Immature natural killer cell (primary cell): ENCODE data around the gene ATP6V1A. TPM values are rescaled to one million over a fixed set of nuclear protein-coding genes. Genes with fewer than 3 reads are reported as not detected.

Experiments
- DNase-seq, 3 donors: peaks; one replicate each; pipeline ENCODE4 v3.0.0; 2022; ENCODE audit warnings: mixed read lengths in 1 of 3
- H3K27ac Mint-ChIP-seq, 6 donors: one replicate each; pipeline ENCODE4 v1.8.0; 2020; ENCODE audit warnings: mixed read lengths in 6 of 6, mild to moderate bottlenecking in 5 of 6, inconsistent platforms in 4 of 6, moderate library complexity in 3 of 6
- H3K27me3 Mint-ChIP-seq, 3 donors: one replicate each; pipeline ENCODE4 v1.8.0; 2020 to 2021; ENCODE audit warnings: low read depth in 3 of 3, mild to moderate bottlenecking in 3 of 3, mixed read lengths in 3 of 3, moderate library complexity in 3 of 3, inconsistent platforms in 1 of 3
- H3K36me3 Mint-ChIP-seq, 3 donors: one replicate each; pipeline ENCODE4 v1.8.0; 2020; ENCODE audit warnings: mixed read lengths in 3 of 3, inconsistent platforms in 2 of 3, mild to moderate bottlenecking in 2 of 3
- H3K4me1 Mint-ChIP-seq, 2 donors: one replicate each; pipeline ENCODE4 v1.8.0; 2020; ENCODE audit warnings: inconsistent platforms in 2 of 2, mild to moderate bottlenecking in 2 of 2, mixed read lengths in 2 of 2, moderate library complexity in 1 of 2
- H3K4me3 Mint-ChIP-seq, 5 donors: one replicate each; pipeline ENCODE4 v1.8.0; 2020; ENCODE audit warnings: mild to moderate bottlenecking in 5 of 5, mixed read lengths in 5 of 5, inconsistent platforms in 3 of 5, moderate library complexity in 3 of 5
- H3K9me3 Mint-ChIP-seq, 6 donors: one replicate each; pipeline ENCODE4 v1.8.0; 2020; ENCODE audit warnings: mild to moderate bottlenecking in 6 of 6, mixed read lengths in 6 of 6, inconsistent platforms in 4 of 6, moderate library complexity in 3 of 6
- polyA plus RNA-seq, 3 donors: library from polyadenylated mRNA; unstranded; fragments of 300-500 nt; fragmentation: Illumina TruSeq; gene quantifications; one replicate each; pipeline ENCODE4 v1.2.3, GENCODE V29; 2021

The ATP6V1A gene
- polyA plus RNA-seq, 3 donors from 2014 or later, result 46.0 to 51.1 (median 46.1) TPM

DNA sequence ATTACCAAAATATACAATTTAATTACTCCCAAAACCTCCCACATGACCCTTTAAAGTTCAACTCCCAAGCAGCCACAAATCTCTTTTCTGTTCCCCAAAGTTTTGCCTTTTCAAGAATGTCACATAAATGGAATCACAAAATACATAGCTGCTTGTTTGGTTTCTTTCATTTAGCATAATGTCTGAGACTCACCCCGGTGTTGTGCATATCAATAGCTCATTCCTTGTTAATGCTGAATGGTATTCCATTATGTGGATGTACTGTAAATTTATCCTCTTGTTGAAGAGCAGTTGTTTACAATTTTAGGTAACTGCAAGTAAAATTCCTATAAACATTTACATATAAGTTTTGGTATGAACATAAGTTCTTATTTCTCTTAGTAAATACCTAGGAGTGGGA is 16.3 kb upstream of the ATP6V1A start:
- H3K4me3 Mint-ChIP-seq, result no peak overlapping the region
- no peak for DNase-seq
- H3K27me3 Mint-ChIP-seq, result no peaks in the 10 kb centered on the region
- H3K36me3 Mint-ChIP-seq, result peaks cover 0 to 4% (median 3%) of the 10 kb centered on the region in 3 donors
- no peaks in the 10 kb centered on the region for H3K9me3 Mint-ChIP-seq
- H3K4me1 Mint-ChIP-seq, result peaks cover 12 to 39% of the 10 kb centered on the region in 2 donors
- H3K27ac Mint-ChIP-seq, result peak overlapping the region in 4 of 6 donors; percentile 30 to 66 (median 48)

DNA sequence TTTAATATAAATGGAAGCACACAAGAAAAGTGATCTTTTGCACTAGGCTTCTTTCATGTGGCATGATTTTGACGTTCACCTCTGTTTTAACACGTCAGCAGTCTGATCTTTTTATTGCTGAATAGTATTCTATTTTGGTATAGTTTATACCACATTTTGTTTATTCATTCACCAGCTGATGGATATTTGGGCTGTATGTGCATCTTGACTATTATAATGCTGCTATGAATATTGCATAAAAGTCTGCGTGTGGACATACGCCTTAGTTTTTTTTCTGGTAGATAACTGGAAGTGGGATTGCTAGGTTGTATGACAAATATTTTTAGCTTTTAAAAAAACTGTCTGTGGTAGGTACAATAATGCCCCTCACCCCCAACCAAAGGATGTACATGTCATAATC is 15.1 kb upstream of the ATP6V1A start:
- no peaks in the 10 kb centered on the region for H3K9me3 Mint-ChIP-seq
- H3K36me3 Mint-ChIP-seq, result peaks cover 0 to 4% (median 3%) of the 10 kb centered on the region in 3 donors
- H3K4me1 Mint-ChIP-seq, result peaks cover 17 to 40% of the 10 kb centered on the region in 2 donors
- DNase-seq, result no peak
- peak overlapping the region in 1 of 6 donors; percentile 34 for H3K27ac Mint-ChIP-seq
- H3K27me3 Mint-ChIP-seq, result no peaks in the 10 kb centered on the region
- H3K4me3 Mint-ChIP-seq, result no peak overlapping the region

DNA sequence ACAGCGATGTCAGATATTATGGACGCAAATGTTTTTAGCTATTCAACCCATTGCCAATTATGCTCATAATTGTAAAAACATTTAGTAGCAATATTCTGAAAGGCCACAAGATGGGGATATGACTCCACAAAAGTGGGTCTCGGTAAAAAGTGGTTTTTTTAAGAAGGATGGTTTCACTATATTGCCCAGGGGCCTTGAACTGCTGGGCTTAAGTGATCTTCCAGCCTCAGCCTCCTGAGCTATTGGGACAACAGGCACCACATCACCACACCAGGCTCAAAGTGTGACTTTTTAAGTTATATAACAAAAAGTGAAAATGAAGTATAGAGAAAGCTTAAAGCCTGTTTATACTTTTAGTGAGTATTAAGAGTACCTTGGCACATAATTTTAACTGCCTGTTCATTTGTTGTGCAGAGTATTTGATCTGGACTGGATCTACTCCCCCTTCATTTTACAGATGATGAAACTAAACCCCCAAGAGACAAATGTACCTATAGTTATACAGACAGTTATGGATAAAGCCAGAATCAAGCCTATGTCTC is 10.2 kb upstream of the ATP6V1A start:
- H3K9me3 Mint-ChIP-seq, result peaks cover 0 to 2% (median 0%) of the 10 kb centered on the region in 6 donors
- H3K36me3 Mint-ChIP-seq, result no peaks in the 10 kb centered on the region
- no peak overlapping the region for H3K4me3 Mint-ChIP-seq
- peaks cover 31 to 73% of the 10 kb centered on the region in 2 donors for H3K4me1 Mint-ChIP-seq
- peak overlapping the region; percentile 78 to 91 (median 89) for H3K27ac Mint-ChIP-seq
- DNase-seq, result peak; percentile 66 to 75 (median 66)
- H3K27me3 Mint-ChIP-seq, result peaks cover 0 to 2% (median 0%) of the 10 kb centered on the region in 3 donors

DNA sequence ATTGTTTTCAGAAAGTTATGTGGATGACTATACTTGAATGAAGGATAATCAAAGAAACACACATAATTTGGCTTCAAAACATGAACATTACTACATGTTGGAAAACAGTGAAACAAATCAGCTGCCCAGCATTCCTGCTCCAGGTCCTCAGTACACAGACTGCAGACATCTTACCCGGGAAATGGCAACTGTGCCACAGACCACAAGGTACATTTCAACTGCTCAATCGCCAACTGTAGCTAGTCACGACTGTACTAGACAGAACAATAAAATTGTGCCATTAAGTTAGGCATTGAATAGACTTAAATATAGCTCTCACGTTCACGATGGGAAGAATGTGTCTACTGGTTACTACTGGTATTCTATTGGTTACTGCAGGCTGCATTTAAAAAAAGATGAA is 5.7 kb upstream of the ATP6V1A start:
- peaks cover 0 to 2% (median 0%) of the 10 kb centered on the region in 6 donors for H3K9me3 Mint-ChIP-seq
- peak overlapping the region; percentile 18 to 98 (median 43) for H3K4me3 Mint-ChIP-seq
- H3K4me1 Mint-ChIP-seq, result peaks cover 64 to 93% of the 10 kb centered on the region in 2 donors
- no peaks in the 10 kb centered on the region for H3K36me3 Mint-ChIP-seq
- peak in 1 of 3 donors; percentile 12 for DNase-seq
- H3K27me3 Mint-ChIP-seq, result peaks cover 10 to 16% (median 14%) of the 10 kb centered on the region in 3 donors
- peak overlapping the region; percentile 93 to 100 (median 100) for H3K27ac Mint-ChIP-seq

DNA sequence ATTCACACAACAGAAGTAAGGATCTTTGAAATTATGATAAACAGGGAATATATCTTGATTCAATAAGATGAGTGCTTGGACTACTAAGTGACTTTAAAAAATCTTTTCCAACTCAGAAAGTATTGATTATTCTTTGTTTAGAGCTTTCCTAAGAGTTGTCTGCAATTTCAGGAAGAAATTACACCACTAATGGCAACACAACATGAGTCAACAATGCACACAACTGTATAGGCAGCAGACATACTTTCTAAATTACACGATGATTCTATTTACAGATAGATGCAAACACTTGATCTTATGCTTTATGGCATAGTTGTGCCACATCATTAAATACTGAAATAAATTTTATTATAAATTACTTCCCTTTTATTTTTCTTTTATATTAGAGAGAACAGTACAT is 5.2 kb upstream of the ATP6V1A start:
- Mint-ChIP-seq H3K36me3 (no peaks in the 10 kb centered on the region), H3K27ac (peak overlapping the region; percentile 100), H3K4me3 (peak overlapping the region; percentile 43 to 98 (median 74)), H3K4me1 (peaks cover 65 to 91% of the 10 kb centered on the region in 2 donors), H3K27me3 (peaks cover 16 to 21% (median 19%) of the 10 kb centered on the region in 3 donors), H3K9me3 (peaks cover 0 to 2% (median 0%) of the 10 kb centered on the region in 6 donors)
- no peak for DNase-seq

DNA sequence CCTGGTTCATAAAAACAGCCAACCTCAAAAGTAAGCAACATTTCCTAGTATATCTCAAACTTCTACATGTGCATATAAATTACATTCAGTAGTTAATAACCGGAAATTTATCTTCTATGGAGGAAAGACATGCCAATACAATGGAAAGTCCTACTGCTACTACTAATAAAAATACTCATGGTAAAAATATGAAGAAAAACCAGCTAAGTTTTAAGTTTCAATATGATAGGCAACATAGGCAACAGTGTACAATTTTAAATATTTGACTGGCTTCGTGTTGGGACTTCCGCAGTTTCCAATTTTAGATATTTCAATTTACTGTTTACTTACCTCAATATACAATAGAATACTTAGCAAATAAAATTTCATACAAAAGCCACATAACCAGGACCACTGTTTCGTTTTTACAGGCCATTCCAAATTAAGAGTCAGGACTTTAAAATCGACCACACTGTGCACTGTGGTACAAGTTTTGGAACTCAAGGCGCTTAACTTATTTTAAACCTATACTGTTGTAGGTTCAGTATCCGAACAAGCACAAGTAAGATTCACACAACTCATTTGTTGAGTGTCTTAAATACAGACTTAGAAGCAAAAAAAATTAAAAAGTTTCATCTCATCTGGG is 3.7 kb upstream of the ATP6V1A start:
- H3K36me3 Mint-ChIP-seq, result no peaks in the 10 kb centered on the region

DNA sequence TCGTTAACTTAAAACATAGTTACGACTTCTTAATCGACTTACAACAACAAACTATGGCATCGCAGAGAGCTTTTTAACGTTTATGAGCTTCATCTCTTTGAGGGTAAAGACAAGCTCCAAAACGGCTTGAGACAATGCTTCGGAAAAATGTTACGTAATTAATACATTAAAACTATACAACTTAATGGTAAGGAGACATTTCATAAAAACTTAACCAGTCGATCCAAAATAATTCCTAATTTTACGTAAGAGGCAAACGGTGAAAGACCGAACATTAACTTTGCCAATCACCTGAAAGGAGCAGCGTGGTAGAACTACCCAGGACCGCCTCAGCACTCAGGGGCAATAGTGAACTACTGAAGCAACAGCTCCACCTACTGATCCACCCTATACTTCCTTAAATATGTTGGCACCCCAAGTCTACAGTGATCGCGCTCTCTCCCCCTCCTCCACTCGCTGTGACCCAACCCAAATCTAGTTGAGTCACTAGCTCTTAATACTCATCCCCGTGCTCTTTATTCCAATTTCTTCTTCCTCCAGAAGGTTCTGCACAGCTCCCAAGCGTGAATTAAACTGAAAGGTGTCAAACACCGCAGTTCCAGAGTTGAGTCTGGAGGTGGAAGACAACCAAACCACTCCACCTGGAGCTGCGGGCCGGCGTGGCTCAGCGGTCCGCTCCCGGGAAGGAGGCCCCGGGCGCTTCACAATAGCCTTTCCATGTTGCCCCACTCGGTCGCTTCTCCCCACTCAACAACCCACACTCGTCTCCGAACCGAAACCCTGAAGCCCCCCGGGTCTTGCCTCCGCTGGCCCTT is 1.7 kb upstream of the ATP6V1A start:
- DNase-seq, result peak; percentile 79 to 83 (median 81)
- no peaks in the 10 kb centered on the region for H3K36me3 Mint-ChIP-seq

More for the DNA sequence above, 3.7 kb upstream of the ATP6V1A start:
- Mint-ChIP-seq H3K4me3 (peak overlapping the region; percentile 41 to 98 (median 93)), H3K9me3 (peaks cover 0 to 2% (median 0%) of the 10 kb centered on the region in 6 donors), H3K27me3 (peaks cover 19 to 29% (median 25%) of the 10 kb centered on the region in 3 donors), H3K4me1 (peaks cover 74 to 92% of the 10 kb centered on the region in 2 donors), H3K27ac (peak overlapping the region; percentile 100)
- DNase-seq, result peak in 2 of 3 donors; percentile 17 to 43

DNA sequence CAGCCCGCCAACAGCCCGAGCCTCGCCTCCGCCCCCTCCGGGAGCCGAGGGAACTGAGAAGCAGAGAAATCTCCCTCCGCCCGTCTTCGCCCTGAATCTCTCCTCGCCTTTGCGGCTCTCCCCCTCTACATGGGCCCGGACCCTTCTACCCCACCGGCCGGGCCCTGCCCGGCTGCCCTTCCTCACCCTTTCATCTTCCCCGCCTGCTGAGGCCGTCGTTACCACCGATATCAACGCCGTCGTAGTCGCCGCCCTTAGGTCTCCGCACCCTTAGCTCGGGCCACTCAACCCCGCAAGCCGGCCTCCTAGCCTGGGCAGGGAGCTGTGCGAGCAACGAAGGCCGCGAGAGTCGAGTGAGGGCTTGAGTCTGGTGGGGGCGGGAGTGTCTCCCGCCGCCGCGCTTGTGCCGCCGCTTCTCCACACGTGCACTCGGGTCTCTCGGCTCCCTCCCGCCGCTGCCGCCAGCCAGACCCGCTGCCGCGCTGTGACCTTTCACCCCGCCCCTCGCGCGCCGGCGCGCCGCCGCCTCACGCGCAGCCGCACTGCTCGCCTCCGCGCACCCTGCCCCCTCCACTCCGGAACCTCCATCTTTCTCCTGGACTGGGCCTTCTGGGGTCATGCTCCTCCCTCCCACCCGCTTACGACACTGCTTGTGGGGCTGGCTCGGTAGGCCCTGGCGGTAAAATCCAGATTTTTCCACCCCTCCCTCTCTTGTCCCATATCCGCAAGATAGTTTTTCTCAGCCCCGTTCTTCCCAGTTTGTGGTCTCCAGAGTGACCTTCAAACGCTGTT is 883 bp upstream of the ATP6V1A start, which contains the start of gene NAA50:
Gene NAA50 (minus strand): TSS at position 494 of the 792 bp plus-strand sequence. CDS start 300 bp downstream, at position 194.
- H3K4me1 Mint-ChIP-seq, result peaks cover 71 to 83% of the 10 kb centered on the region in 2 donors
- no peaks in the 10 kb centered on the region for H3K36me3 Mint-ChIP-seq
- peak within 1 kb of the TSS; percentile 93 to 100 (median 98) for H3K4me3 Mint-ChIP-seq
- peaks cover 19 to 27% (median 25%) of the 10 kb centered on the region in 3 donors for H3K27me3 Mint-ChIP-seq
- peak; percentile 90 to 94 (median 93) for DNase-seq
- no peaks in the 10 kb centered on the region for H3K9me3 Mint-ChIP-seq
- H3K27ac Mint-ChIP-seq, result peak within 1 kb of the TSS; percentile 100

More for the DNA sequence above, 1.7 kb upstream of the ATP6V1A start:
- Mint-ChIP-seq H3K4me3 (peak overlapping the region; percentile 93 to 100 (median 98)), H3K9me3 (no peaks in the 10 kb centered on the region), H3K4me1 (peaks cover 76 to 91% of the 10 kb centered on the region in 2 donors), H3K27me3 (peaks cover 19 to 27% (median 25%) of the 10 kb centered on the region in 3 donors), H3K27ac (peak overlapping the region; percentile 100)

DNA sequence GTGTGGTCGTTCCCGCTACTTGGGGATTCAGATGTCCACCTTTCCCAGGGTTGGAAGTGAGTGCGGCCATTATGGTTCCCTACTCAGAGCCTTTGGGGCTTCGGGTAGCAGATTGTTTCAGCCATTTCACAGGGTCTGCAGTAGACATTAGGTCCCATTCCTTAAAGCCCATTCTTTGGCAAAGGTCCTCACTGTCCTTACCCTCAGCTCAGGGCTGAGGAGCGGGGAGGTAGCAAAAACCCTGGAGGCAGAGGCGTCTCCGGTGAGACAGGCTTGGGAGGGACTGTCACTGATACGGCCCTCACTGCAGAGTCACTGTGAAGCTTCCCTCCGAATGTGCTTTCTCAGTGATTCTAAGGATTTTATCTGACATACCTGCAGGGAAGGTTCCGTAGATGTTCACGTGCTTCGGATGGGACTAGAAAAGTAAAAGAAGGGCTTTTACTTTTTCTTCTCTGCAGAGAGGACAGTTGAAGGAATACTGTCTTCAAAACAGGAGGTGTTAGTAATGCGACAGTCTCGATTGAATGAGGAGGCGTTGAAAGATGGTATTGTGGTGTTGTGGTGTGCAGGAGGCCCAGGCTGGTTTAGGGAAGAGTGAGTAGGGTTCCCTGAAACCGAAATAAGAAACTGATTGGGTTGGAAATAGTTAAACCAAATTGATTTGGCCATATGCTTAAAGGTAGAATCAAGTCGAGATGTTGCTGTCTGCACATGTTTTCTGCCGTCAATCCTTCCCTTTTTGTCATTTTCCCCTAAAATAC is 630 bp downstream of the ATP6V1A start:
- Mint-ChIP-seq H3K36me3 (no peaks in the 10 kb centered on the region), H3K4me3 (peak overlapping the region; percentile 93 to 100 (median 98)), H3K27me3 (peaks cover 19 to 27% (median 23%) of the 10 kb centered on the region in 3 donors), H3K4me1 (peaks cover 56 to 68% of the 10 kb centered on the region in 2 donors), H3K9me3 (no peaks in the 10 kb centered on the region), H3K27ac (peak overlapping the region; percentile 100)
- peak in 2 of 3 donors; percentile 13 to 16 for DNase-seq

DNA sequence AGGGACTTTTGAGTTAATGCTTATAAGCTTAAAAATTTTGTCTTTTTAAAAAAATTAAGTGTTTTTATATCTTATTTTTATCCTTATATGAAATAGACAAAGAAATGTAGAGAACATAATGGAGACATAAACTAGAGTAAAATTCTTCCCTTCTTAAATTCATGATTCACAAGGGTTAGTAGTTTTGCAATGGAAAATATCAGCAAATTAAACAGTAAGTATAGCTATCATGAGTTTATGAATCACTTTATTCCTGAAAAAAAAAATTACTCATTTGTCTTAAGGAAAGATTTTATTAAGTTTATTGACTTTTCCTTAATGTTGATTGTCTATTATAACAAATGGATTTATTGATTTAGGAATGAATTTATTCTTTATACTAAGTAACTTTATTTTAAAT is 4.3 kb downstream of the ATP6V1A start:
- Mint-ChIP-seq H3K9me3 (no peaks in the 10 kb centered on the region), H3K27ac (no peak overlapping the region), H3K27me3 (peaks cover 8 to 13% (median 10%) of the 10 kb centered on the region in 3 donors), H3K36me3 (no peaks in the 10 kb centered on the region), H3K4me1 (peaks cover 28 to 38% of the 10 kb centered on the region in 2 donors), H3K4me3 (no peak overlapping the region)
- DNase-seq, result no peak

DNA sequence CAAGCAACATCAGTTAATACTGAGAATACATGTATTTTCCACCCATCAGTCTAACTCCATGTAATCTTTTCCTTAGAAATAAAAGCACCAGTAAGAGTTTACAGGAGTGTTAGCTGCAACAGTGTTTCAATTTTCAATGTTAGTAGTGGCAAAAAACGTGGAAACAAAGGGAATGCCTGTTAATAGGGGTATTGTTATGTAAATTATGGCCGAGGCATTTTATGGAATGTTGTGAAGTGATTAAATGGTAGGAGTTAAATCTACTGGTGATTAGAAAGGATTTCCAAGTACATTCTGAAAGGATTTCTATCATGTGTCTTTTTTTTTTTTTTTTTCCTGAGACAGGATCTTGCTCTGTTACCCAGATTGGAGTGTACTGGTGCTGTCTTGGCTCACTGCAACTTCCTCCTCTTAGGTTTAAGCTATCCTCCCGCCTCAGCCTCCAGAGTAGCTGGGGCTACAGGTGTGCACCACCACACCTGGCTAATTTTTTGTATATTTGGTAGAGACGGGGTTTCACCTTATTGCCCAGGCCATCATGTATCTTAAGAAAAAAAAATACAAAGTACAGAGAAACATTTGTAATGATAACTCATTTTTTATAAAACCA is 6.6 kb downstream of the ATP6V1A start:
- Mint-ChIP-seq H3K4me3 (no peak overlapping the region), H3K9me3 (peaks cover 0 to 3% (median 0%) of the 10 kb centered on the region in 6 donors), H3K36me3 (peaks cover 0 to 4% (median 3%) of the 10 kb centered on the region in 3 donors), H3K4me1 (peaks cover 10 to 24% of the 10 kb centered on the region in 2 donors), H3K27me3 (no peaks in the 10 kb centered on the region), H3K27ac (no peak overlapping the region)
- no peak for DNase-seq
